ENCODE results near the gene CEP70.

DNA sequence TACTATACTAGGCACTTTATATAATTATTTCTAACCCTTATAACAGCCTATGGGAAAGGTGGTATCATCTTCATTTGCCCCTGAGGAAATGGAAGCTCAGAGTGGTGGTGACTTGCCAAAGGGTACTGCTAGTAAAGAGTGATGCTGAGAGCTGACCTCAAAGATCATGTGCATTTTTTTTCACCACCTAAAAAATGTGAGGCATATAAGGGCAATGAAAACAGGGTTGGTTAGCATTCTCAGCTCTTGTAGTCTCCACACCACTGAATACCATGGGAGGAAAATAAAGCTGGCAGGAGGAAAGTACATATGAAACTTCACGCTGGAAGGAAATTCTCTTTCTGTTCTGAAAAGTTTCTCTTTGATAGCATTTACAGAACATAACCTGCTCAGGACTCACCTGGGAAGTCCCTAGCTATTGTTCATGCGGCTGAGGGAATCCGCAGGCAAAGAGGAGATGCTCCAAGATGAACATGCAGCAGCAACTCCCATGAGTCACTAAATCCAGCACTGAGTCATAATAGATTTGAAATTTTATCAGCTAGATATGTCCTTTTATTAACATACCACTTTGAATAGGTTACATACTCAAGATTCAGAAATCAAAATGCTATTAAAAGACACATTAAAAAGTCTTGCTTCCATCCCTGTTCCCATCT, 31.8 kb upstream of the CEP70 start:
- no peak for TF ChIP-seq EZH2 (IDR thresholded peaks at IDR 0.05; ENCODE audit: low read length)
- TF ChIP-seq, protein P1, sequence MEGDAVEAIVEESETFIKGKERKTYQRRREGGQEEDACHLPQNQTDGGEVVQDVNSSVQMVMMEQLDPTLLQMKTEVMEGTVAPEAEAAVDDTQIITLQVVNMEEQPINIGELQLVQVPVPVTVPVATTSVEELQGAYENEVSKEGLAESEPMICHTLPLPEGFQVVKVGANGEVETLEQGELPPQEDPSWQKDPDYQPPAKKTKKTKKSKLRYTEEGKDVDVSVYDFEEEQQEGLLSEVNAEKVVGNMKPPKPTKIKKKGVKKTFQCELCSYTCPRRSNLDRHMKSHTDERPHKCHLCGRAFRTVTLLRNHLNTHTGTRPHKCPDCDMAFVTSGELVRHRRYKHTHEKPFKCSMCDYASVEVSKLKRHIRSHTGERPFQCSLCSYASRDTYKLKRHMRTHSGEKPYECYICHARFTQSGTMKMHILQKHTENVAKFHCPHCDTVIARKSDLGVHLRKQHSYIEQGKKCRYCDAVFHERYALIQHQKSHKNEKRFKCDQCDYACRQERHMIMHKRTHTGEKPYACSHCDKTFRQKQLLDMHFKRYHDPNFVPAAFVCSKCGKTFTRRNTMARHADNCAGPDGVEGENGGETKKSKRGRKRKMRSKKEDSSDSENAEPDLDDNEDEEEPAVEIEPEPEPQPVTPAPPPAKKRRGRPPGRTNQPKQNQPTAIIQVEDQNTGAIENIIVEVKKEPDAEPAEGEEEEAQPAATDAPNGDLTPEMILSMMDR (optimal IDR thresholded peaks at IDR 0.05 in 1 of 3, IDR thresholded peaks at IDR 0.05 in 1 of 3, conservative IDR thresholded peaks at IDR 0.05 in 1 of 3; ENCODE audit: extremely low read depth in 1 of 3, insufficient read depth in 2 of 3, low read length in 3 of 3): no peak
